Right renal pelvis (tissue), 4 donors: Measurements from ENCODE around the gene MALRD1. TPM values are rescaled to one million over a fixed set of nuclear protein-coding genes. Genes with fewer than 3 reads are reported as not detected.

Source experiments
- DNase-seq, 4 donors: peaks; one replicate each; pipeline ENCODE4 v3.0.0-alpha.2; 2013; ENCODE audit warnings: low read depth in 4 of 4, low spot score in 3 of 4, missing footprints in 1 of 4
- polyA plus RNA-seq, 4 donors: library from polyadenylated mRNA; unstranded; fragments of 120-200 nt; gene quantifications; one replicate each; pipeline ENCODE4 v1.2.1, GENCODE V29; 2013; ENCODE audit not compliant: insufficient read length in 4 of 4

Gene MALRD1
- polyA plus RNA-seq, 4 donors, result 1.6 to 2.8 (median 2.4) TPM

DNA sequence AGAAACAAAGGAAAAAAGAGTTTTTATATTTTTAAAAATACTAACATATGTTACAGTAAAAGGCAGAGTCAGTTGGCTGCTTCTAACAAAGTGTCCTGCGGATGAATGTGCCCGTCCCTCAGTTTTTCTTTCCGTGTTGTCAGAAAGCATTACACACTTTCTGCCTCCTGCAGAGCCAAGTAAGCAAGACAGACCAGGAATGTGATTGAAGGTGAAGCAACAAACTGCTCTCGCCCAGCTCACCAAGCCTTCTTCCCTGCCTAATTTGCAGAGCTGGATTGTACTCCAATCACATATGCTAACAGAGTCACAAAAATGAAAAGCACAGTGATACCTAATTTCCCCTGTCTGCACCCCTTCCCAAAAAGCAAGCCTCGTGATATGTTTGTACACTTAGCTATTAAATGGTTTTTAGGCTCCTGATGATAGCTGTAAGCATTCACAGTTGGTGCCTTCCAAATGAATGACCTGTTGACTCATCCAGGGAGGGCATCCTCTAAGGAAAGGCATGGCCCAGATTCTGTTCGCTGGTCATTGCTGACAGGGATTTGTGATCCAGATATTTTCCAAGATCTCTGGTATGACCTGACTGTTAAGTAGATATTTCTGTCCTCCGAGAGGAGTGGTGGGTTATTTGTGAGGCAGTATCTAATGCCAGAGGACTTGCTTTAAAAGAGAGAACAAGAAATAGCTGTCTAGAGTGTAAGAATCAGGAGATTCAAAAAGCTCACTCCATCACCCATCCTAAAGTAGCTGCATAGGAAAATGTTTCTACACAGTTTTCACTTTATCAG, 580.4 kb downstream of the MALRD1 start:
- DNase-seq, result no peak

DNA sequence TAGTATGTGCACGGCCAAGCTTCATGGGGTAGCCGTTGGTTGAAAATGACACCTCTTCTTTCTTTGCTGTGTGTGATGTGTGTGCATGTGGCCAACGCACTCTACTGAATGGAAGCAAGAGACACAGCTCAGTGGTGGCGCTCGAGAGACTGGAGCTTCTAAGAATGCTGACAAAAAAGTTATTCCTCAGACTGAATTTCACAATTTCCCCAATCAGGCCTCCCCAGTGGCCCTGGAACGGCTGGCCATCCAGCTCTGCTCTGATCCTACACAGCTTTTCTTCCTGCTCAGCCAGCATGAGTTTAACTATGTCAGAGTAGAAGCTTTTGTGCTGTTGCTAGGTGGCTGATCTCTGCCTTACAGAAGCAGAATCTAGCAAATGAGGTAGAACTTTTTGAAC, 581.0 kb downstream of the MALRD1 start:
- DNase-seq, result peak; percentile 8 to 32 (median 20)

DNA sequence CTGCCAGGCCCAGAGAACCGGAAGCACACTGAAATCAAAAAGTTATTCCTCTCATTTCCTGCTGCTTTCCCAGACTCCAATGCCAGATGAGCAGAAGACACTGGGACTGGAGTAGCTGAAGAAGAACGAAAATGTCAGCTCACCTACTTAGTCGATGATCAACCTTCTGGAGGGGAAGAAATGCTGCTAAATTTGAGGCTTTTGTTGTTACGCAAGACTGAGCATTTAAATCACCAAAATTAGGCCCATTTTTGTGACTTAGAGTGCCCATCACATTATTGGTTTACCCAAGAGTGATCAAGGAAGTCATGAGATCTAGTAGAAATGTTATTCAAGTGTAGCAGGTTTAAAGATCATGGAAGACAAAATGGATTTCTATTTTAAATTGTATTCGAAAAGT, 585.6 kb downstream of the MALRD1 start:
- DNase-seq, result no peak

DNA sequence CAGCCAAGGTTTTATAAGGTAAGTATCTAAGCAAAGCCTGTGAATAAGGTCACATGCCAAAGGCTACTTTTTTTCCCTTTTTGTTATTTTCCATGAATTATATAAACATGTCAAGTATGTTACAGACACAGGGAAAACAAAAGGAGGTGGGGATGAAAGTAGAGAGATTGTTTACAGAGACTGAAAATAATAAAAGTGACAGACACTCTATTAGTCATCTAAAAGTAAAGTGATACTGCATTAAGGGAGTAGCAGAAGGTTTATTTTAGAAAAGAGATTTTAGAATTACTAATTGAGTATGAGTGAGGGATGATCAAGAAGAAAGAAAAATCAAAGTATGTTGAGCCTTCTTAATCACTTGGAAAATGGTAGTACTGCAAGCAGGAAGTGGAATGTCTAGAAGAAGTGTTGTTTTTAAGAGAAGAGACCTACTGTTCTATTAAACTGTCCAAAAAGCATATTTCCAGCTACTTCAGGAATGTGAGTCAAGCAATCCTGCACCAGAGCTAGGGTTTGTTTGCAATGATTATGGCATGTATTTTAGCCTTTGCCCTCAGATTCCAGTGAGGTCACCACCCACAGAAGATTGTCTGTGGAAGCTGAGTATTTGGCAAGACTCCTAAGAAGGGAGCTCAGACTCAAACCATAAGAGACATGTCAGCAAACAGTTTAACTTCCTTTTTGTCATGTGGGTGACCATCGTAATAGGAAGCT, 589.7 kb downstream of the MALRD1 start:
- peak; percentile 1 to 77 (median 62) for DNase-seq

DNA sequence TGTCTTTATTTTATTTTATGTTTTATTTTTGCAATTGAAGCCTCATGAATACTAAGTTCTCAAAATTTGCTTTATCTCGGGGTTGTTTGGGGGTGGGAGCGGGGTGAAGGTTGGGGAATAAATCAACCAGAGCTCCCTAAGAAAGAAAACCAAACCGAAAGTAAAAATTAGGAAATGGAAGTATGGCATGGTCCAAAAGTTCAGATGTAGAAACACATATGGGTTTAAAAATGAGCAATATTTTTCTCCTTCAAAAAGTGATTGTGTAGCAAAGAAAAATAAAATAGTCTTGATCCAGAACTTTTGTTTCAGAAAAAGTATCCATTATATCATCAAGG, 590.3 kb downstream of the MALRD1 start:
- DNase-seq, result peak in 1 of 4 donors; percentile 66

DNA sequence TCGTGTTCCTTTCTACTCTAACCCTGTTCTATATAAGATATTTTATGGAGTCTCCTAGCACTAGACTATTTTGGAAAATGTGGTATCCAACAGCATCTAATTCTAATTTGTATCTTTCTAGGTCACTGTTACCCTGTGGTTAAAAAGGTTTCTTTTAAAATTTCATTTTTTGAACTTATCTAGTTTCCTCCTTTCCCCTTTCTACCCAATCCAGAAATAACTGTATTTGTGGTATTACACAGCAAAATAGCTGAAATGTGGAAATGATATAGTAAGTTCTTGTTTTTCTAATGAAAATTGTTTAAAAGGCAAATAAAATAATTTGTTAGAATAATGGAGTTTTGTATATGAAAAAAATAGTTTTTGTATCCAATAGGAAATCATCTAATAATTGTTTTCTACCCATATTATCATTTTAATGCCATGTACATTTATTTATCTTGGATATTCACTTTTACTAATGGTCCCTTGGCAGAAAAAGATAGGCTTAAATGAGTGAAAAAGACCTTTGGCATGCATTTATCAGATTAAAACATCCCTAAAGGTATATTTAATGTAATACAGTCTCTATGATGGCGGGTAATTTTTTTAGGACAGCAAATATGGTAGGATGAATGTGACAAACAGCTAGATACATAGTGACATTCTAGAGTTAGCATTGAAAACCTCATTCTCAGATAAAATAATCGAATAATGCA, 592.1 kb downstream of the MALRD1 start:
- DNase-seq, result no peak

DNA sequence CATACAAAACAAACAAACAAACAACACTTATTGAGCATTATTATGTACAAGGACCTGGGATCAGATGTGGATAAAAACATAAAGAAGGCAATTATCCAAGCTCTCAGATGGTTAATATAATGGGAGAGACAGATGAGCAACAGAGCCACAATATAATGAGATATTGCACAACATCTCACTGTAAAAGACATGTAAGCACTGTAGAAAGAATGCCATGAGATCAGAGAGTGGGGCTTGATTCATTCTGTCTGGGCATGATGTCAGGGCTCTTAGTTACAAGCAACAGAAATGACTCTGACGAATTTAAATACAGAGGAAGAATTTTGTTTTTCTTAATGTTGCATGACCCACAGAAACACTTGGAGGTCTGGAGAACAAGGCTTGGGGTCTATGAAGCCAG, 602.9 kb downstream of the MALRD1 start:
- no peak for DNase-seq

DNA sequence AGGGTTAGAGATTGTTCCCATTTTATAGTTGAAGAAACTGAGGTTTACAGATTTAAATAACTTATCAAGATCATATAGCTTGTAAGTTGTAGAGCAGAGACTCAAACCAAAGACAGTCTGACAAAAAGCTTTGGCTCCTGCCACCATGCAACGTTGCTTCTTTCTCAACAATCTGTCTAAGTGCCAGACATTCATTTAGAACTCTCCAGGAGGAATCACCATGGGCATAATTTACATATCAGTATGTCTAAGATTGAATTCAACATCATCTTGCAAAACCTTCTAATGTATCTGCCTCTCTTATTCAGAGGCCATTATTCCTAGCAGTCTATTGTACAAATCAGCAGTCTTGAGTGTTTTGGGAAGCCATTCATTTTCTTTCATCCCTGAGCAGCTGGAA, 604.1 kb downstream of the MALRD1 start:
- DNase-seq, result no peak

DNA sequence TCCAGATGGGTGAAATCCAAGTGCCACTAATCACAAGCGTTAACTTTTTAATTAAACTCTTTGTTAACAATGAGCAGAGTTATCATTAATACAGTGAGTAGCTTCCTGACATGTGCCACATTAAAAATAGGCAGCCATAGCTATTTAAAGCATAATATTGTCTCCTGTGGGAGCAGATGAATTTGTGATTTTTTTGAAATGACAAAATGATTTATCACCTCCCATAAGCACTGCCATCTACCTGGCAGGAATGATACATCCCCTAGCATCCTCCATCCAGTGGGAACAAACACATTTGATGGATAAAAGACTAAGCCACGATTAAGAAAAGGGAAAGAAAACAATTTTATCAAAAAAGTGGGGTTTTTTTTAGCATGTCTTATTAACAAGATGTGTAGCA, 605.3 kb downstream of the MALRD1 start:
- DNase-seq, result no peak

DNA sequence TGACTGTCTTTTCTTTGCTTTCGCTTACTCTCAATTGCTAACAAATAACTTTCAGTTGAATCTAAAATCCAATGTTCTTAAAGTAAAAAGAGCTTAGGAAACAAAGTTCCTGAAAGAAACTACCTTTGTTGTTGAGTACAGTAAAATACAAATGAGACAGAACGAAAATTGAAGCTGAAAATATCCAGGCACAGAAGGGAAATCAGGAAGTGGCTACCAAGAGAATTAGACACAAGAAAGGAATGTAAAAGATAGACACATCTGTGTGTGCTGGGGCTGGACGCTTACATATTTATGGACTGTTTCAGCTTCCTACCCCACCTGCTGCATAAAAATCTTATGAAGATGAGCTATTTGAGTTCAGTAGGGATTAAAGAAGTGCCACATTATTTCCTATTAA, 606.0 kb downstream of the MALRD1 start:
- DNase-seq, result no peak

DNA sequence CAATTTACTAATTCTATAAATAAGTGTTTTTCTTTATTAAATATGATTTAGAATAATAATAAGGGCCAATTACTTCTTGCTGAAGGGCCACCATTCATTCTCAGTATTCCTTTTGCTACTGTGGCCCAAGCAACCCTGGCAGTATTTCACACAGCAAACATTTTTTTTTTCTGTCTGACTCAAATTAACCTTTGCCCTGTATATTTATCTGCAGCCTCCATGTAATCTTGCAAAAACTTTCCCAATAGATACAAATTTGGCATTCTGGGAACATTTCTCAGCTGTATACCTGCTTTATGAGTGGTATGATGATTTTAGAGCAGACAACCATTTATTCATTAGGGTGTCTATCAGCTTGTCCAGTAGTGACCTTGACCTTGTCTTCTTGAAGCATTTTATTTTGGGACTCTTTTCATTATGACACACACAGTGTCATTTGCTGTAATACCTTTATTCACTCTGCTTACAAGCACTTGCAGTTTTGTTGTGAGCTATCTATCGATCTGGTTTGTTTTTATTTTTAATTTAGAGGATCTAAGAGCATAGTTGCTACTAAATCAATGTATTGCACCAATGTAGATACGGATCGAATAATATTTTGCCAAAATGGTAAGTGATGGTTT, 607.9 kb downstream of the MALRD1 start:
- no peak for DNase-seq

DNA sequence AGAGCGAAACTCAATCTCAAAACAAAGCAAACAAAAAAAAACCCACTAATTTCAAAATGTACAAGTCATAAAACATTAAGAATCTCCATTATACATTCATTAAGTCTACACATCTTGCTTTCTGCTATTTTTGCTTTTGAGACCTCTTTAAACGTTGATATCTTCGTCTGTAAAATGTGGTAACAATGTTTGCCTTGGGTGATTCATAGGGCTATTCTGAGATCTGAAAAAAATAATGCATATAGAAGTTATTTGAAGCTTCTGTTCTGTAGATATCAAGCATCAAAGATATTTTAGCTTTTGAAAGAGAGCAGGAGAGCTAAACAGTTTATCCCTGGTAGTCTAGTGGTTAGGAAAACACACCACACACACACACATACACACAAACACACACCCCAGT, 609.5 kb downstream of the MALRD1 start:
- no peak for DNase-seq

DNA sequence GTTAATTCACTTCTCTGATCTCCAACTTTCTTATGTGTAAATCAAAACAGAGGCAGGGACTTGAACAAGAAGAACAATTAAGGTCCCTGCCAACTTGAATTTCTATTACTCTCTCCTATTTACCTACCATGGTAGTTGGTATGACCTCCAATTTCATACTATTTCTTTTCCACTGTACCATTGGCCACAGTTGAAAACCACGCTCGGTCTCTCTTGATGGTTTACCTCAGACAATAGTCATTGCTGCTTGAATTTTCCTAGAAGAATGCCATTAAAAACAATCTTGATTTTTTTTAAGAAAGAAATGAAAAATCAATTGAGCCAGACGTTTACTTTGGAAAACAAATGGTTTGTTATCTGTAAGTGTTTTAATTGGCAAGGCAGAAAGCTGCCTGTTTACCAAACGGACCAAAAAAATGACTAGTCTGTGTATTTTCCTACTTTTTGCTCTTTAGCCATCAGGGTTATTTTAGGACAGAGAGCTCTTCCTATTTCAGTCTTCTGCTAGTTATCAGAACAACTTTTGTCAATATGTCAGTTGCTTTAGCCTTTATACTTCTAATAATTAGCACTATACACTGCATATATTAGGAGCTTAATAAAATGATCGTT, 610.1 kb downstream of the MALRD1 start:
- no peak for DNase-seq

DNA sequence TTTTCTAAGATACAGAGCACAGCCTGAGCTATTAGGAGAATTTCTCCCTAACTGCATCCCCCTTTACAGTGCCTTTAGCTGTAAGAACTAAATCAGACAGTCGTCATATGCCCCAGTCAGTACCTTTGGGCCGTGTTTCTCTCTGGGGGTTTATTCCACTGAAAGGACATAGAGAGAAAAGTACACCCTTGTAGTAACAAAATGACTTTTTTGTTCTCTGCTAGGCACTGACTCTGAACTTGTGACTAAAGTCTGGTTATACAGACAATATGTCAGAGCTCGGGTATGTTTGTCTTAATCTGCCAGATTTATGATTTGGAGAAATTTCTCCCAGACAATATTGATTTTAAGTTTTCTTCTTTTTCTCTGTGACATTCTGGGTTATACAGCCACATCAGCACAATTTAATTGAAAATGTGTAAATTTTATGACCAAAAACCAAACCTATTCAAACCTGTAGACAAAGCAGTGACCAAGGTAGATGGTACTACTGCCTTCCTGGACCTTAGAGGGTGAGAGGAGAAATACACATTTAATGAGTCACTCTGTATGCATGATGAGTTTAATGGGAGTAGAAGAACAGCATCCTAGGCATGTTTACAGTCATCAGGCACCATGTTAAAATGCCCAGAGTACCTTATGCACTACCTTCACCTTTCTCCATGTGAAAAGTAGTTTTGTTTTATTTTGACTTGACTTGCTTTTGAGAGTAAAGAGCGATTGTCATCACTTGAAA, 611.5 kb downstream of the MALRD1 start:
- DNase-seq, result no peak

DNA sequence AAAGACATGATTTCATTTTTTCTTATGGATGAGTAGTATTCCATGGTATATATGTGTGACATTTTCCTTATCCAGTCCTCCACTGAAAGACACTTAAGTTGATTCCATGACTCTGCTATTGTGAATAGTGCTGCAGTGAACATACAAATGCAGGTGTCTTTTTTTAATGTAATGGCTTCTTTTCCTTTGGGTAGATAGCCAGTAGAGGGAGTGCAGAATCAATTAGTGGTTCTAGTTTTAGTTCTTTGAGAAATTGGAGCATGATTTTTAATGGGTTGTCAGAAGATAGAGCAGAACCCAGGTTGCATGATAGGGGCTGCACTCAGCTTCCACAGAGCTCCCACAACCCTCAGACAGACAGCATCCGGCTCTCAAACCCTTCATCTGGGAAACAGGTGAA, 614.7 kb downstream of the MALRD1 start:
- no peak for DNase-seq

DNA sequence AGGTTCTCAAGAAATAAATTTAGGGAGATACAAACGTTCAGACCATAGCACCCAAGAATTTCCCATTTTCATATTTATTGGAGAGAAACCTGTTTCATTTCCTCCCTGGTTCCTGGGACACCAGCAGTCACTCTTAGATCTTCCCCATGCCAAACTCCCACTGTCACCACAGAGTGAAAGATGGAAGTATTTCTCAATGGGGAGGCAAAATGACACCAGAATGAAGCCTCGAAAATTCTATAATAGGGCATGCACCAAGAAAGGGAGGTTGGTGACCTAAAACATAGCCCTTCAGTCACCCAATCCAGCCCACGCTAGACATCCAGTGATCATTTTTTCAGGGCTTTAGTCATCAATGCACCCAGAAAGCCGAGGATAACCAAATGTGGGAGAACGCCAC, 619.5 kb downstream of the MALRD1 start:
- no peak for DNase-seq

DNA sequence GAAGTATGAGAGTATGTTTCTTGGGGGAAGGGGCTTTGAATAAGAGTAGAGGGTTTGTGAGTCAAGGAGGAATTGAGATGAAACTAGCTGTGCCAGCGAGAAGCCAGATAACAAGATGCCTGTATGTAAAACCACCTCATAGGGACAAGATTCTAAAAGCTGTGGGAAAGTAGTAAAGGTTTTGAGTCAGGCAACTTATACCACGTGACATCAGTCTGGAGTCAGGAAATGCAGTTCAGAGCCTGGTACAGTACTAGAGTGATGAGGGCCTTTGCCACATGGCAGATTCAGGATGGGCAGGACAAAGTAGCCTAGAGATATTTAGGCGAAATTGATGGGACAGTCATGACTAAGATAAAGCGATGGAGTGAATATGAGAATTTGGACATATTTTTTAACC, 627.5 kb downstream of the MALRD1 start:
- DNase-seq, result no peak

DNA sequence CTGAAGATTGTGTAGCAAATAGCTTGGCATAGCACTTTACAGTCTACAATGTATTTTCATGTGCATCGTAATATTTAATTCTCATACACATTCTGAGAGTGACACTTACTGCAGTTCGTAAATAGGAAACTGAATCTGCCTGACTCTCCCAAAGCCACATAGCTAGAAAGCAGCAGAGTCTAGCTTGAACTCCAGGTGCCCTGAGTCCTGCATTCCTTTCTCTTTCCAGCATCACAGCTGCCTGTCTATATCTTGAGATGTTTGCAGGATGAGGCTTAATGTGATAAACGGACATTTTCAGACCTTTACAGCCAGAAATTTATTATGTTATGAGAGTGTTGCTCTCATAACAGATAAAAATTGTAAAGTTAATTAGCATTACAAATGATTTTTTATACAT, 634.8 kb downstream of the MALRD1 start:
- DNase-seq, result peak in 1 of 4 donors; percentile 28

DNA sequence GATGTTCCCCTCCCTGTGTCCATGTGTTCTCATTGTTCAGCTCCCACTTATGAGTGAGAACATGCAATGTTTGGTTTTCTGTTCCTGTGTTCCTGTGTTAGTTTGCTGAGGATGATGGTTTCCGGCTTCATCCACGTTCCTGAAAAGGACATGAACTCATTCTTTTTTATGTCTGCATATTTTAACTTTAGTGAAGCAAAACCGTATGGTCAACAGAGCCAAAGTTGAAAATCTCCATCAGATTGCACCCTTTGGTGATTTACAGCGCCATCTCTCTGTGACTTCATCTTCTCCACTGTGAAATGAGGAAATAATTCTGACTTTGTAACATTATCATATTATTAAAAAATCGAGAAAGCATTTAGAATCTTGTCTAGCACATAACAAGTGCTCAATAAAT, 635.4 kb downstream of the MALRD1 start:
- peak in 1 of 4 donors; percentile 8 for DNase-seq

DNA sequence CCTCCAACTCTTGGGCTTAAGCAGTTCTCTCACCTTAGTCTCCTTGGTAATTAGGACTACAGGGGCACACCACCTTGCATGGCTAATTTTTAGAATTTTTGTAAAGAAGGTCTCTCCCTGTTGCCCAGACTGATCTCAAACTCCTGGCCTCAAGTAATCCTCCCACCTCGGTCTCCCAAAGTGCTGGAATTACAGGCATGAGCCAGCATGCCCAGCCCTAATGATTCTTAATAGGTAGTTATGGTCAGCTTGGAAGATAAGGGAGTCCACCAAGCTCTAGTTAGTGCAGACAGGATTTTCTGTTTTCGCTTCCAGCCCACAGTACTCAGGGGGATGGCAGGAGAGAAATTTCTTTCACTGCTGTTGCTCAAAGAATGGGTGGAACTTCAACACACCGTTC, 639.7 kb downstream of the MALRD1 start:
- DNase-seq, result no peak
